Adrenal gland (tissue), 12 donors: ENCODE measurements around the gene STIM2. TPM values are rescaled to one million over a fixed set of nuclear protein-coding genes. Genes with fewer than 3 reads are reported as not detected.

Source experiments
- DNase-seq, 7 donors: peaks; one replicate each; pipeline ENCODE4 v3.0.0-alpha.2; 2019 to 2020
- H3K27ac ChIP-seq, 5 donors: fragments of 200-600 bp; sonication (generic) in 4 of 5; 1 replicate in 3 of 5; 2 replicates in 2 of 5; pipeline versions ENCODE4 v1.5.1 to v1.8.0; 2016 to 2020; ENCODE audit warnings: mild to moderate bottlenecking in 1 of 5
- H3K27me3 ChIP-seq: fragments of 200-600 bp; 2 replicates; pipeline ENCODE4 v1.8.0; 2021
- H3K36me3 ChIP-seq, 2 donors: fragments of 200-600 bp; replicated peaks in 1 of 2; 1 replicate in 1 of 2; 2 replicates in 1 of 2; pipeline versions ENCODE4 v1.5.1 to v1.8.0; 2018 to 2022
- H3K4me1 ChIP-seq, 2 donors: fragments of 200-600 bp; replicated peaks in 1 of 2; 1 replicate in 1 of 2; 2 replicates in 1 of 2; pipeline versions ENCODE4 v1.5.1 to v1.8.0; 2018 to 2021
- H3K4me3 ChIP-seq, 4 donors: fragments of 200-600 bp; sonication (generic) in 3 of 4; one replicate each; pipeline ENCODE4 v1.5.1; 2016 to 2018
- H3K9me3 ChIP-seq, 3 donors: fragments of 200-600 bp; sonication (generic) in 1 of 3; replicated peaks in 1 of 3; 1 replicate in 2 of 3; 2 replicates in 1 of 3; pipeline versions ENCODE4 v1.5.1 to v1.8.0; 2016 to 2021
- POLR2A ChIP-seq, 2 donors: fragments of 450-650 bp; IDR thresholded peaks; one replicate each; pipeline ENCODE4 v1.6.1; 2017; ENCODE audit warnings: antibody characterized with exemption in 2 of 2, mild to moderate bottlenecking in 2 of 2, moderate library complexity in 1 of 2
- WGBS, 4 donors: extraction: QIAGEN DNeasy Blood & Tissue Kit in 2 of 4; methylation state at CpG; one replicate each; pipeline versions ENCODE4 v1.1.5 to v1.1.7; 2013 to 2017; 5-methylcytosine and 5-hydroxymethylcytosine counted together
- intact Hi-C, 2 donors: fragments of 100-400 bp; cut with DNase I; formaldehyde crosslinking; loops; one replicate each; pipeline versions ENCODE4 v1.14.1 to v1.15.0; 2022 to 2023
- polyA plus RNA-seq, 3 donors: library from polyadenylated mRNA; stranded (reverse); fragments of 200-250 nt in 2 of 3; fragments of 350-450 nt in 1 of 3; fragmentation: Illumina TruSeq in 1 of 3; extraction: RNeasy Lipid Tissue Mini Kit (QIAGEN cat#74804) in 1 of 3; gene quantifications; one replicate each; pipeline ENCODE4 v1.2.3, GENCODE V29; 2013 to 2014
- total RNA-seq, 9 donors: library from RNA; depleted of rRNA in 4 of 9; stranded (reverse); fragments of >200 nt in 4 of 9; fragments of 120-200 nt in 1 of 9; fragmentation: NEBNext Ultra II Directional in 1 of 9; extraction: Animal tissue kit (Norgen Biotek cat#: 25700) in 1 of 9; gene quantifications; one replicate each; pipeline versions ENCODE4 v1.1.0 to v1.2.4, GENCODE V29; 2013 to 2023
- TF ChIP-seq, protein P1 (sequence below), 6 experiments: fragments of 450-650 bp in 4 of 6; fragments of 200-600 bp in 2 of 6; sonication (generic) in 1 of 6; IDR thresholded peaks; 1 replicate in 5 of 6; 2 replicates in 1 of 6; pipeline versions ENCODE4 v1.5.1 to v1.8.0; 2016 to 2021; ENCODE audit warnings: antibody characterized with exemption in 6 of 6, mild to moderate bottlenecking in 2 of 6, moderate library complexity in 1 of 6
- donor health status: healthy with polysubstance abuse.
- donor health status: Bipolar disorder and iron deficiency.
- donor health status: DM: yes; HTN: yes; CAD: no.
- donor health status: DM: no; HTN: no; CAD: no.
- donor health status: DM: no; HTN: no; CAD: no.
- donor health status: DM: yes; HTN: yes; CAD: no.

Gene STIM2
- total and polyA plus RNA-seq, 12 donors = 7.5 to 30.4 (median 14.9) TPM

DNA sequence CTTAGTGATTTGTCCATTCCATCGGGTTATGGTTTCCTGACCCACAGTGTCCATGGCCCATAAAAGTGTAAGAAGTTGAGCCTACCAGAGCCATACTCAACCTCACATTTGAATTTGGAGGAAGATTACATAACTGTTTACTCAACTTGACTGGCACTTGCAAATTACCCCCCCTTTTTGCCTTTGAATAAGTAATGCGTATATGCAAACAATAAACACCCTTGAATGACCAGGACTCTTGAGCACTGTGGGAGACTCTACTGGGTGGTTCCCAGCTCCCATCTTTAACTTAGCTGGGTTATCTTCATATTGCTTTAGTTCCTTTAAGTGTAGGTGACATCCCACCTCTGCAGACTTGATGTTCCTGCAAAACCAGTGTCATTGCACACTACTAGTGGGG lies 30.6 kb upstream of the STIM2 start:
- H3K36me3 ChIP-seq = no peaks in the 10 kb centered on the region
- TF ChIP-seq, protein P1, sequence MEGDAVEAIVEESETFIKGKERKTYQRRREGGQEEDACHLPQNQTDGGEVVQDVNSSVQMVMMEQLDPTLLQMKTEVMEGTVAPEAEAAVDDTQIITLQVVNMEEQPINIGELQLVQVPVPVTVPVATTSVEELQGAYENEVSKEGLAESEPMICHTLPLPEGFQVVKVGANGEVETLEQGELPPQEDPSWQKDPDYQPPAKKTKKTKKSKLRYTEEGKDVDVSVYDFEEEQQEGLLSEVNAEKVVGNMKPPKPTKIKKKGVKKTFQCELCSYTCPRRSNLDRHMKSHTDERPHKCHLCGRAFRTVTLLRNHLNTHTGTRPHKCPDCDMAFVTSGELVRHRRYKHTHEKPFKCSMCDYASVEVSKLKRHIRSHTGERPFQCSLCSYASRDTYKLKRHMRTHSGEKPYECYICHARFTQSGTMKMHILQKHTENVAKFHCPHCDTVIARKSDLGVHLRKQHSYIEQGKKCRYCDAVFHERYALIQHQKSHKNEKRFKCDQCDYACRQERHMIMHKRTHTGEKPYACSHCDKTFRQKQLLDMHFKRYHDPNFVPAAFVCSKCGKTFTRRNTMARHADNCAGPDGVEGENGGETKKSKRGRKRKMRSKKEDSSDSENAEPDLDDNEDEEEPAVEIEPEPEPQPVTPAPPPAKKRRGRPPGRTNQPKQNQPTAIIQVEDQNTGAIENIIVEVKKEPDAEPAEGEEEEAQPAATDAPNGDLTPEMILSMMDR (IDR thresholded peaks at IDR 0.05) = no peak
- TF ChIP-seq POLR2A (IDR thresholded peaks at IDR 0.05) = no peak
- H3K4me1 ChIP-seq = no peaks in the 10 kb centered on the region
- intact Hi-C loops = no loop called here
- DNase-seq = no peak
- no peaks in the 10 kb centered on the region for H3K27me3 ChIP-seq
- no peak overlapping the region for H3K27ac ChIP-seq
- no peak overlapping the region for H3K4me3 ChIP-seq
- 87 to 96% (median 95%) methylated on average over 2 of the region's 2 CpGs for WGBS, 4 donors
- H3K9me3 ChIP-seq = no peaks in the 10 kb centered on the region

GRCh38 chr4:26830701-26831100 lies 29.9 kb upstream of the STIM2 start:
- Histone ChIP-seq H3K36me3 (no peaks in the 10 kb centered on the region), H3K27ac (no peak overlapping the region), H3K27me3 (no peaks in the 10 kb centered on the region), H3K4me1 (no peaks in the 10 kb centered on the region), H3K4me3 (no peak overlapping the region), H3K9me3 (no peaks in the 10 kb centered on the region)
- no peak for DNase-seq
- whole genome bisulfite sequencing, 4 donors = 86 to 94% (median 90%) methylated on average over 4 of the region's 4 CpGs
- TF ChIP-seq POLR2A (IDR thresholded peaks at IDR 0.05) = no peak
- TF ChIP-seq, protein P1 (IDR thresholded peaks at IDR 0.05) = no peak
- intact Hi-C loops = no loop called here

- H3K4me1 ChIP-seq = no peaks in the 10 kb centered on the region
- intact Hi-C loops = no loop called here
- no peaks in the 10 kb centered on the region for H3K27me3 ChIP-seq
- no peaks in the 10 kb centered on the region for H3K9me3 ChIP-seq
- H3K36me3 ChIP-seq = no peaks in the 10 kb centered on the region
- no peak for TF ChIP-seq POLR2A (IDR thresholded peaks at IDR 0.05)
- TF ChIP-seq, protein P1 (IDR thresholded peaks at IDR 0.05) = no peak
- 73 to 90% (median 82%) methylated on average over 1 of the region's 1 CpG for WGBS, 4 donors
- no peak overlapping the region for H3K27ac ChIP-seq
- no peak for DNase-seq
- no peak overlapping the region for H3K4me3 ChIP-seq
Measured at GRCh38 chr4:26836539-26836938, 24.1 kb upstream of the STIM2 start.

DNA sequence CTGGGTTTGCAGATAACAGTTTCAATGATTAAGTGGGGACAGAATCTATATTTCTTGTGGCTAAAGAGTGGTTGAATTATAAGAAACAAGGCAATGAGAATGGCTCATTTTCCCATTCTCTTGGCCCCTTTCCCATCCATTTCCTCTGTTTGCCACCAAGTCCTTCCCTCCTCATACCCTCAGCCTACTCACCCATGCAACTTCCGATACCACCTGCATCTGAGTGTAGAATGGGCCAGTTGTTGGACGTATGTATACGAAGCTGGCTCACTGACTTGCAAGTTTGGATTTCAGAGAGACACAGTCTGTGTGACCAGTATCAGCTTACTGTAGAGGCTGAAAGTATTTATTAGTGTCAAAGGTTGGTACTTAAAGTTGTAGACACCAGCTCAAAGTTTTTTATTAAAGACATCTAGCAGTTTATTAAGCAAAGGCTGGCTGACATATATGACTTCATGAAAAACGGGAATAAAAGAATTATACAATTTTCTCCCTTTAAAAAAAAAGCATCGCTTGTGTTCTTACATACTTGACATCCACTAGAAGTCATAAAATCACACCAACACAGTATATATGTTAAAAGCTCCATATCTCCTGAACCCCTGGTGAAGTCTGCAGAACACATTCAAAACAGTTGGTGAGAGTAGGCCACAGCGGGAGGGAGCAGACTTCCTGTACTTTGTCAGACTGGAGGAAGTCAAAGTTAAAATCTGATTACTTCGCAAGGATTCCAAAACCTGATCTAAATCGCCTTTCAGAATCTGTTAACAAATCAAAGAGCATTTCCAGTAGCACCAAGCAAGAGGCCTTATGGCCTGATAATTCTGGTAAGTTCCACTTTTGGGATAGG lies 22.4 kb upstream of the STIM2 start:
- TF ChIP-seq POLR2A (IDR thresholded peaks at IDR 0.05) = no peak
- TF ChIP-seq, protein P1 (IDR thresholded peaks at IDR 0.05) = no peak
- Histone ChIP-seq H3K27me3 (no peaks in the 10 kb centered on the region), H3K9me3 (no peaks in the 10 kb centered on the region), H3K4me3 (no peak overlapping the region), H3K36me3 (no peaks in the 10 kb centered on the region), H3K27ac (no peak overlapping the region), H3K4me1 (no peaks in the 10 kb centered on the region)
- intact Hi-C loops = no loop called here
- DNase-seq = no peak
- WGBS, 4 donors = 73 to 88% (median 81%) methylated on average over 8 of the region's 8 CpGs
